NCI-H748 (cell line): ENCODE results near the gene GTPBP1.

ENCODE experiments used
- DNase-seq: peaks from one replicate; lab custom pipeline; 2025; ENCODE audit not compliant: unreplicated experiment; lab: John Stamatoyannopoulos, UW

Gene GTPBP1

DNA sequence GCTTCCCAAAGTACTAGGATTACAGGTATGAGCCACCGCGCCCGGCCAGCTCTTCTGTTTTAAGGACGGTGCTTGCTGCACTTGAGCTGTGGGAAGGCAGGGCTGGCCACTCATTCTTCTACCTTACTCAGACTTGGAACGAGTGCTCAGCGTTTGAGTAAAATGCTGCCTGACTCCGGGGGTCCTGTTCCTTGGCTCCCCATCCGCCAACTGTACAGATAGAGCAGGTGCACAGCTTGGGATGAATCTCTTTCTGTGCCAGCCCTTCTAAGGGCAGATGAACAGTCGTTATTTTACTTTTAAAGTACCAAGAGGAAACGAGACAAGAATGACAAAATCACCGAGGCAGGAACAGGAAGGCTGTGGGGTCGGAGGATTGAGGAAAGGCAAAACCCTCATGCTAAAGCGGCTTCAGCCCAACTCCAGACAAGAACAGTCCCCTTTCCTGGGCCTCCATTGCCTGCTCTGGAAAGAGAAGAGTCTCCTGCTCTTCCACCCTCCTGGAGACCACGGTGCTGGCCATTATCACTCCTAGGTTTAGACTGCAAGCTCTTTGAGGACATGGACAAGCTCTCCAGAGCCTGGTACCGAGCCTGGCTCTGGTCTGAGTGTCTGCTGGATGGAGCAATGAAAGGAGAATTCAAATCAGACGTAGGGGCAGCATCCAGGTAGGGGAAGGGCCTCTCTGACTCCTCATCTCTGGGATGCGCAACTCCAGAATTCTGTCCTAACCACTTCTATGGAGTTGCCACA is 51.1 kb downstream of the GTPBP1 start:
- DNase-seq = no peak

DNA sequence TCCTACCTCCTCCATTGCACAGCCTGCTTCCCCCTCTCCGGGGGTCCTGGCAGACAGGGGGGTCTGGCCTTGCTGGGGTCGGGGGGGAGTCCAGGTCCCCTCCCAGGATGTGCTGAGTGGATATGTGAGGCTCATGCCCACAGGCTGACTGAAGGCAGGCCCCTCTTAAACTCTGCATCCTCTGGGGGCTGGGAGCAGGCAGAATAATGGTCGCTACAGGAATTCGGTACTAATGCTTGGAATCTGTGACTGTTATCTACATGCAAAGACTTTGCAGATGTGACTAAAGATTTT is 51.7 kb downstream of the GTPBP1 start:
- no peak for DNase-seq

- no peak for DNase-seq
Measured at GRCh38 chr22:38758276-38758945, 52.7 kb downstream of the GTPBP1 start.

DNA sequence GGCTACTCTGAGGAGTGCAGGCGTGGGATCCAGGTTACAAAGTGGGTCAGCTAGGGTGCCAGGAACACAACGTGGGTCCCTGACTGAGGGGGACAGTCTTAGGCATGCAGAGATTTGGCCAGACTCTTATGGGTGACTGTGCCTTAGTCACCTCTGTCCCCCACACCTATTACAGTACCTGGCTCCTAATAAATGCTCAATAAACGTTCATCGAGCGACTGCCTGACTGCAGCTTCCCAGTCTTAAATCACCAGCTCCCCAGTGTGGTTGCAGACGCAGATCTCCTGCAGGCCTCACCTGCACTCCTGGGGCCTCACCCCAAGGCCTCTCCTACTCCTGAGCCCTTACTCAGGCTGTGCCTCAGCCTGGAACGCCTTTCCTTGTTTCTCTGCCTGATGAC is 53.3 kb downstream of the GTPBP1 start:
- no peak for DNase-seq

DNA sequence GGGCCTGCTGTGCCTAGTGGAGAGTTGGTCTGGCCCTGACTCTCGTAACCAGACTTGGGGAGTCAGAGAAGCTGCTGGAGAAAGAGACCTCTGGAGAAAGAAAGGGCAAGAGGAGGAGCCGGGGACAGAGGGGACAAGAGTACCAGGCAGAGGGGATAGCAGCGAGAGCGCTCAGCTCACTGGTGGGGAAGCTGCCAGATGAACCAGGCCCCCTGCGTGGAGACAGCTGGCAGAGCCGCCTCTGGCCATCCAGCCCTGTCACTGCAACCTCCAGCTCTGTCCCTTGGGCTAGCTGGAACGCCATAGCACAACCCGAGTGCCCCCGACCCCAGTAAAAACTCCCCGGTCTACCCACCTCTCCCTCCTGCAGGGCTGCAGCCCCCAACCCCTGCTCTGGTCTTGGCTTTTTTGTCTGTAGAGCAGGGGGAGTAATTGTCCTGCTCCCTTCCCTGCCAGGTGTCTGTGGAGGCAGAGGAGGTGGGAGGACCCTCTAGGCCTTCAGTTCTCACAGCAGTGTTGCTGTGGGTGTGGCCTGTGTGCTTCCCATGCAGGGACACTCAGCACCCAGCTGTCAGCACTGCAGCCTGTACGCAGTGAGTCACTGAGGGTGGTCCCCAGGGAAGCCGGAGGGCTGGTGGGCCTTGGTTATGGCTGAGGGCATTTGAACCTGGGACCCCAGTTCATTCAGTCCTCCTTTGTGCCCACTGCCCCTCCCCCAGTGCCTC is 54.9 kb downstream of the GTPBP1 start:
- DNase-seq = no peak

- no peak for DNase-seq
Measured at GRCh38 chr22:38761202-38762162, 55.7 kb downstream of the GTPBP1 start.

DNA sequence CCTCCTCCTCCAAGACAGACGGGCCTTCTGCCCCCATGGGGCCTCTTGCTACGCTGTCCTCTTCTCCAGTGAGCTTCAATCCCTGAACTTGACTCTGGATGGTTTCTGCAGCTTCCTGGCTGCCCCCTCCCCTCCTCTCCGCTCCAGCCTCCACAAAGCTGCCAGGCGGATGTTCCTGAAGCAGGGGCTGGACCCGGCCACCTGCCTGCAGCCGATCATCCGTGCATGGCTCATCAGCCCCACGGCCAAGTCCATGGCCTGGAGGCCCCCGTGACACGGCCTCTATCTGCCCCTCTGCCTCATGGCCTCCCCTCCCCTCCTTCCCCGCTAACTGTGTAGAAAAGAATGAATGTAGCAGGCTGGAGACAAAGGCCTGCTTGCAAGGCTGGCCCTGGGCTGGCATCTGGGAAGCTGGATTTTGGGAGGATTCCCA is 56.8 kb downstream of the GTPBP1 start:
- no peak for DNase-seq

DNA sequence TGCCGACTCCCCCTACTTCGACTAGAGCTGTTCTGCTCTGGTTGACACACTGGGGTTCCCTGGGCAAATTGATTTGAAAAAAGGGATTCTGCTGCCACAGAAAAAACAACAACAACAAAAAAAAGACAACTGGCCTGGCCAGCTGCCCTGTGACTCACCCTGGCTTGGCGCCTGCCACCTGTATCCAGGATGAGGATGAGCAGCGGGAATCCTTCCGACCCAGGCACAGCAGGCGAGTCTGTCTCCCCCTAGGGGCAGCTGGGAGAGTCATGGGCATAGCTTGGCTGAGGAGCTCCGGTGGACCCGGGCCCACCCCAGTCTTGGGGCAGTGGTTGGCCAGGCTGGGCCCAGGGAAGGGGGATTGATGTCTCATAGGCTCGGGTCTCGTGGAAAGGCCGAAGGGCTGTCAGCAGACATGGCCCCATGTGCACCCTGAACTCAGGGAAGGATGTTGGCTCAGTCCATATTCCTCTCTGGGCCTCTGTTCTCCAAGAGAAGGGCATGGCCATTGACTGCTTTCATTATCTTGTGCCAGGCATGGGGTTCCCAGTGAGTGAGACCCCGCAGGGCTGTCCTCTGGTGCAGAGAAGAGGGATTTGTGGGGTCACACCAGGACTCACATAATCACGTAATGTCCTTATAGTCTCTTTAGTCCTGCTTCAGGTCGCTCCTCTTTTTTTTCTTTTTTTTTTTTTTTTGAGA is 60.5 kb downstream of the GTPBP1 start:
- DNase-seq = peak; percentile 48

DNA sequence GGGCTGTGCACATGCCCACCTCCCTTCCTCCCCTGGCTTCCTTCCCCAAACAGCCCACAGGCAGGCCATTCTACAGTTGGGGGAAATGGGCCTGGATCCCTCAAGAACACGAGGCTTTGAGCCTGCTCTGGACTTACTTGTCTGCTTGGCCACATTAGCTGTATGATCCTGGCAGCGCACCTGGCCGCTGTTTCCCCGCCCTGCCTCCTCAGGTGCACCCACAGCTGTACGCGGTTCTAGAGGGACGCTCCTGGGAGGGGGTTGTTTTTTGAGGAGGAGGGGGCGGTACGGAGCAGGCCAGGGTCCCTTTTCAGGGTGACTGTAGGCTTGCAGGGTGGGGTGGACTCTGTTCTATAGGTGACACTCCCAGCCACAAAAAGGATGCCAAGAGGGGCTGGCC is 61.6 kb downstream of the GTPBP1 start:
- no peak for DNase-seq

- no peak for DNase-seq
Measured at GRCh38 chr22:38768036-38768435, 62.3 kb downstream of the GTPBP1 start.

DNA sequence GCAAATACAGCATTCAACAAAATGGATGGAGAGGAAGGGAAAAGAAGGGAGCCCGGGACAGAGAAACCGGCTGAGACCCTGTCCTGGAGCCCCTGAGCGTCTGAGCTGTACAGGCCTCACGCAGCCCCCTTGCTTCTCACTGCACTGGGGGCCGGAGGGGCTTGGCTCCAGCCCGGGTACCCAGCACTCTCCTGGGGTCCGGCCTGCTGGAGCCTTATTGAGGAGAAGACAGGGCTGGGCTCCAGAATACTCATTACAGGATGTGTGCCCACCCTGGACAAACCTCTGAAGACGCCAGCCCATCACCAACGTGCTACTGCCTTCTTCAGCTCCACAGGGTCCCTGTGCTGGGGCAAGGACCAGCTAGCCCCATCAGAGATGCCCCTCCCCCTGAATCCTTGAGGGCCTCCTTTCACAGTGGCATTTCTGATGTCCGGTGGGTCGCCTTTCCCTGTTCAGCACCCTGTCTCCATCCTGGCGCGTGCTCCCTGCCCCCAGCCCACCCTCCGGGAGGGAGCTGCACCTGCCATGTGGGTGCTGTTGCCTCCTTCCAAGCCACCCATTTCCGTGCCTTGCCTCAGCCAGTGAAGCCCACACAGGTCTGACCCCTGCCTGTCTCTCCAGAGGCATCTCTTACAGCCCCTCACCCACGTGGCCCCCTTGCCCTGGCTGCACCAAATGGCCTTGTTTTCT is 64.7 kb downstream of the GTPBP1 start:
- no peak for DNase-seq

DNA sequence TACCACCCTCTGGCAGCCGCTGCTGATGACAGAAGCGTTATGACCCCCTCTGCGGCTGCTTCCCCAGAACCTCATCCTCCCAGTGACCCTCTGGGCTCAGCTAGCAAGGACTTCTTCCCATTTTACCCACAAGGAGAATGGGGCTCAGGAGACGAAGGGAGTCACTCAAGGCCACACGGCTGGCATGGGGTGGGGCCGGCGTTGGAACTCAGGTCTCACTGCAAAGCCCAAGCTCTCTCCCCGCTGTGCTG is 66.8 kb downstream of the GTPBP1 start:
- no peak for DNase-seq

DNA sequence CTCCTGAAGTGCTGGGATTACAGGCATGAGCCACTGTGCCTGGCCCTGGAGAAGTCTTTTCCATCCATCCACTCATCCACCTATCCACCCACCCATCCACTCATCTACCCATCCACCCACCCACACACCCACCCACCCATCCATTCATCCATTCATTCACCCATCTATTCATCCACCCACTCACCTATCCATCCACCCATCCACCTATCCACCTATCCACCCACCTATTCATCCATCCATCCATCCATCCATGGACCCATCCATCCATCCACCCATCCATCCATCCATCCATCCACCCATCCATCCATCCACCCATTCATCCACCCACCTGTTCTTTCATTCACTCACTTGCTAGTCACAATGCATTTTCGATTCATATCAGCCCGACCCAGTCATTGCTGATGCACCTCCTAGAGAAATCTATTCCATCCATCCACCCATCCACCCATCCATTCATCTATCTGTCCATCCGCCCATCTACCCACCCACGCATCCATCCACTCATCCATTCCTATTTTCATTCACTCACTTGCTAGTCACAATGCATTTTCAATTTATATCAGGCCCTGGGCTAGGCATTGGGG is 67.7 kb downstream of the GTPBP1 start:
- DNase-seq = no peak

- no peak for DNase-seq
Measured at GRCh38 chr22:38774496-38775166, 68.9 kb downstream of the GTPBP1 start.

- no peak for DNase-seq
Measured at GRCh38 chr22:38775656-38776055, 69.9 kb downstream of the GTPBP1 start.

GRCh38 chr22:38776086-38776485 is 70.3 kb downstream of the GTPBP1 start:
- no peak for DNase-seq

- no peak for DNase-seq
Measured at GRCh38 chr22:38777087-38777671, 71.4 kb downstream of the GTPBP1 start.

DNA sequence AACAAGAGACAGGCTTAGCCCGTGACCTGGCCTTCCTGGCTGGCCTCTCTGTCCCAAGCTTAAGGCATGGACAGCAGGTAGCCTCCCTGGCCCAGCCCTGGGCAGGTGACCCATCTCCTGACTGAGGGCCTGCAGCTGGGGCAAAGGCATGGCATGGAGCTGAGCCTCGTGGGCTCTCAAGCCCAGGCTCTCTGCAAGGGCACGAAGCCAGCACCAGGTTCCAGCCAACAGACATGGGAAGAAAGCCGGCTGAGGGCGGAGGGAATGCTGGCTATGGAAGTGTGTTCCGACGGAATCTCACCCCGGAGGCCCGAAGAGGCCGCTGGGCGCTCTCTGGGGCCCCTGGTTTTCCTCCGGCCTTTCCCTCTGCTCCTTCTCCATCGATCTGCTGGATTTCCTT is 75.3 kb downstream of the GTPBP1 start:
- DNase-seq = no peak
